A549 (cell line): ENCODE results near the gene DAGLA. TPM values are rescaled to one million over a fixed set of nuclear protein-coding genes. Genes with fewer than 3 reads are reported as not detected.

Experiments
- ATAC-seq, 2 experiments: fragments of 200-7000 bp in 1 of 2; fragments of >200 bp in 1 of 2; cut with Nextera tagmentation in 1 of 2; cut with Tn5 transposase in 1 of 2; 3 replicates each; pipeline versions ENCODE4 v1.8.0 to v1.9.1; 2018 to 2020; ENCODE audit warnings: mild to moderate bottlenecking in 1 of 2, moderate library complexity in 1 of 2
- CTCF ChIA-PET: fragments of 300-600 bp; sonication (Branson Sonifier 250); formaldehyde crosslinking; extraction: SDS; loops from one replicate; lab custom pipeline; 2021; ENCODE audit warnings: antibody characterized with exemption, inconsistent platforms; lab: Yijun Ruan, JAX
- POLR2A ChIA-PET: fragments of 350-600 bp; formaldehyde crosslinking; extraction: SDS; loops from one replicate; lab custom pipeline; 2021; ENCODE audit warnings: antibody characterized with exemption, inconsistent platforms; lab: Yijun Ruan, JAX
- DNase-seq, 2 experiments: peaks; one replicate each; pipeline versions ENCODE4 v3.0.0 to v3.0.0-alpha.2; 2011 to 2016; ENCODE audit warnings: low read depth in 1 of 2, low spot score in 1 of 2
- FAIRE-seq: peaks from 2 replicates; lab custom pipeline; 2011; peaks lifted over from hg19 to GRCh38; lab: Jason Lieb, UNC
- H3K27ac ChIP-seq, 2 experiments: fragments of >200 bp; sonication (Bioruptor Twin); formaldehyde crosslinking; 3 replicates each; pipeline ENCODE4 v1.5.1; 2016 to 2017
- H3K4me1 ChIP-seq: fragments of >200 bp; sonication (Bioruptor Twin); formaldehyde crosslinking; 3 replicates; pipeline ENCODE4 v1.6.1; 2016
- H3K4me2 ChIP-seq: fragments of >200 bp; sonication (Bioruptor Twin); formaldehyde crosslinking; 3 replicates; pipeline ENCODE4 v1.6.1; 2016
- H3K4me3 ChIP-seq: fragments of >200 bp; sonication (Bioruptor Twin); formaldehyde crosslinking; 3 replicates; pipeline ENCODE4 v1.5.1; 2016
- H3K9me3 ChIP-seq: fragments of >200 bp; sonication (Bioruptor Twin); formaldehyde crosslinking; 3 replicates; pipeline ENCODE4 v1.6.1; 2016
- BHLHE40 ChIP-seq: IDR thresholded peaks from 2 replicates; pipeline ENCODE4 v1.6.1; 2012; ENCODE audit warnings: low read depth, low read length, inconsistent platforms
- CHD4 ChIP-seq: fragments of 200-600 bp; sonication (generic); IDR thresholded peaks from 2 replicates; pipeline ENCODE4 v1.6.1; 2016; ENCODE audit warnings: antibody characterized with exemption, mild to moderate bottlenecking, borderline replicate concordance
- CTCF ChIP-seq: fragments of >200 bp; sonication (Bioruptor Twin); formaldehyde crosslinking; IDR thresholded peaks from 3 replicates; pipeline ENCODE4 v1.5.1; 2016
- FOXS1 ChIP-seq: fragments of 250-450 bp; sonication (Bioruptor Pico); IDR thresholded peaks from 2 replicates; pipeline ENCODE4 v1.5.0; 2020; ENCODE audit warnings: mild to moderate bottlenecking, moderate library complexity
- HMGXB4 ChIP-seq: fragments of 250-450 bp; sonication (Bioruptor Pico); IDR thresholded peaks from 2 replicates; pipeline ENCODE4 v1.5.0; 2021; ENCODE audit warnings: mild to moderate bottlenecking, moderate library complexity, borderline replicate concordance
- HOXA7 ChIP-seq: fragments of 250-450 bp; sonication (Bioruptor Pico); IDR thresholded peaks from 2 replicates; pipeline ENCODE4 v1.5.0; 2020; ENCODE audit warnings: mild to moderate bottlenecking, moderate library complexity
- HOXB13 ChIP-seq: fragments of 250-450 bp; sonication (Bioruptor Pico); IDR thresholded peaks from 2 replicates; pipeline ENCODE4 v1.5.0; 2020; ENCODE audit warnings: low read depth, mild to moderate bottlenecking, moderate library complexity
- JUNB ChIP-seq: fragments of >200 bp; sonication (Bioruptor Twin); formaldehyde crosslinking; IDR thresholded peaks from 2 replicates; pipeline ENCODE4 v1.6.1; 2016
- KDM1A ChIP-seq: fragments of 200-600 bp; sonication (generic); IDR thresholded peaks from 2 replicates; pipeline ENCODE4 v1.6.1; 2016; ENCODE audit warnings: low read depth, mild to moderate bottlenecking
- NR3C1 ChIP-seq: fragments of >200 bp; sonication (Bioruptor Twin); formaldehyde crosslinking; IDR thresholded peaks from 3 replicates; pipeline ENCODE4 v1.6.1; 2017
- POLR2A ChIP-seq: IDR thresholded peaks from 2 replicates; pipeline ENCODE4 v1.6.1; 2012; ENCODE audit warnings: mild to moderate bottlenecking, low read length
- RAD21 ChIP-seq, 2 experiments: fragments of >200 bp in 1 of 2; sonication (Bioruptor Twin) in 1 of 2; formaldehyde crosslinking in 1 of 2; IDR thresholded peaks in 1 of 2; conservative IDR thresholded peaks in 1 of 2; 2 replicates in 1 of 2; 3 replicates in 1 of 2; pipeline ENCODE4 v1.6.1; 2012 to 2018; ENCODE audit warnings: inconsistent platforms in 1 of 2
- RARB ChIP-seq: fragments of 250-450 bp; sonication (Bioruptor Pico); IDR thresholded peaks from 2 replicates; pipeline ENCODE4 v1.8.0; 2021; ENCODE audit warnings: mild to moderate bottlenecking, moderate library complexity
- RFX5 ChIP-seq: fragments of 450-650 bp; IDR thresholded peaks from 2 replicates; pipeline ENCODE4 v1.7.1; 2014; ENCODE audit warnings: antibody characterized with exemption, mild to moderate bottlenecking, moderate library complexity
- RNF2 ChIP-seq: fragments of 200-600 bp; sonication (generic); IDR thresholded peaks from 2 replicates; pipeline ENCODE4 v1.6.1; 2016; ENCODE audit warnings: low read depth, mild to moderate bottlenecking, antibody characterized with exemption, moderate library complexity, borderline replicate concordance
- USF2 ChIP-seq: fragments of 450-650 bp; IDR thresholded peaks from 2 replicates; pipeline ENCODE4 v1.6.1; 2014; ENCODE audit warnings: antibody characterized with exemption
- ZFP36 ChIP-seq: fragments of 450-650 bp; IDR thresholded peaks from 2 replicates; pipeline ENCODE4 v1.6.1; 2014; ENCODE audit warnings: borderline replicate concordance; ENCODE audit not compliant: partially characterized antibody
- ZNF302 ChIP-seq: fragments of 250-450 bp; sonication (Bioruptor Pico); IDR thresholded peaks from 2 replicates; pipeline ENCODE4 v1.9.0; 2021; ENCODE audit warnings: inconsistent platforms, mild to moderate bottlenecking, moderate library complexity
- WGBS: methylation state at CpG from one replicate; pipeline ENCODE4 v1.1.6; 2017; ENCODE audit errors: missing lambda C conversion rate; 5-methylcytosine and 5-hydroxymethylcytosine counted together
- polyA plus RNA-seq, 4 experiments: library from polyadenylated mRNA; depleted of rRNA in 3 of 4; stranded (reverse); fragments of >200 nt; fragmentation: RNase III in 1 of 4; extraction: RNeasy Plus Mini Kit Qiagen cat#74134 plus additional on column Dnase treatment in 1 of 4; gene quantifications; 2 replicates in 3 of 4; 3 replicates in 1 of 4; pipeline ENCODE4 v1.2.3, GENCODE V29; 2011 to 2017
- TF ChIP-seq, protein P1 (sequence below): fragments of 250-450 bp; sonication (Bioruptor Pico); IDR thresholded peaks from 2 replicates; pipeline ENCODE4 v1.5.0; 2020; ENCODE audit warnings: low read depth, mild to moderate bottlenecking, moderate library complexity

DAGLA gene
- polyA plus RNA-seq, 2 of the 4 experiments (the other 2 are of a cell fraction): 0.93 to 2.5 TPM

- ATAC-seq: no peak
- H3K27ac ChIP-seq: no peak overlapping the region
- WGBS: 86% methylated on average over 12 of the region's 12 CpGs
- no peak for DNase-seq
- no peak overlapping the region for H3K4me2 ChIP-seq
- ChIA-PET CTCF (interaction anchor here (0.9 to 3.9 kb wide), 6 partner anchors 18 to 280 kb away, joined by 3 to 21 read pairs (median 3); no protein-coding TSS in a partner anchor), POLR2A (no interaction called here)
- FAIRE-seq: no peak
- H3K9me3 ChIP-seq: no peaks in the 10 kb centered on the region
- H3K4me1 ChIP-seq: peaks cover 27% of the 10 kb centered on the region
- no peak for TF ChIP-seq USF2
- TF ChIP-seq HOXA7 (CRISPR knock-in tag): no peak
- no peak for TF ChIP-seq RARB (CRISPR knock-in tag)
- TF ChIP-seq BHLHE40: no peak
- no peak for TF ChIP-seq KDM1A
- TF ChIP-seq CTCF: no peak
- TF ChIP-seq RAD21 (conservative IDR thresholded peaks at IDR 0.05 in 1 of 2, IDR thresholded peaks at IDR 0.05 in 1 of 2): no peak
- TF ChIP-seq RFX5: no peak
- no peak for TF ChIP-seq NR3C1
- no peak for TF ChIP-seq JUNB
- no peak overlapping the region for H3K4me3 ChIP-seq
Measured at GRCh38 chr11:61725781-61726231, 45.6 kb downstream of the DAGLA start.

- DNase-seq (no peak), ATAC-seq (no peak), FAIRE-seq (no peak)
- WGBS: 88% methylated on average over 7 of the region's 13 CpGs
- TF ChIP-seq HOXB13: no peak
- no peak for TF ChIP-seq HOXA7 (CRISPR knock-in tag)
- no peak for TF ChIP-seq HMGXB4 (CRISPR knock-in tag)
- TF ChIP-seq POLR2A: no peak
- TF ChIP-seq JUNB: no peak
- TF ChIP-seq CTCF: no peak
- no peak for TF ChIP-seq CHD4
- TF ChIP-seq BHLHE40: no peak
- no peak for TF ChIP-seq ZNF302 (CRISPR knock-in tag)
- TF ChIP-seq, protein P1, sequence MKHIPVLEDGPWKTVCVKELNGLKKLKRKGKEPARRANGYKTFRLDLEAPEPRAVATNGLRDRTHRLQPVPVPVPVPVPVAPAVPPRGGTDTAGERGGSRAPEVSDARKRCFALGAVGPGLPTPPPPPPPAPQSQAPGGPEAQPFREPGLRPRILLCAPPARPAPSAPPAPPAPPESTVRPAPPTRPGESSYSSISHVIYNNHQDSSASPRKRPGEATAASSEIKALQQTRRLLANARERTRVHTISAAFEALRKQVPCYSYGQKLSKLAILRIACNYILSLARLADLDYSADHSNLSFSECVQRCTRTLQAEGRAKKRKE (CRISPR knock-in tag): no peak
- no peak for TF ChIP-seq ZFP36
- no peak for TF ChIP-seq FOXS1
- no peak for TF ChIP-seq RNF2
- CTCF ChIA-PET: interaction anchor here (0.9 to 3.9 kb wide), 5 partner anchors 17 to 210 kb away, joined by 3 to 21 read pairs (median 3); no protein-coding TSS in a partner anchor
- Histone ChIP-seq H3K4me2 (no peak overlapping the region), H3K4me3 (no peak overlapping the region), H3K4me1 (peaks cover 30% of the 10 kb centered on the region), H3K27ac (0 out of 6 replicates have a peak overlapping the region, but pooled peaks of 1 of the 2 experiments have one; percentile 19), H3K9me3 (no peaks in the 10 kb centered on the region)
- POLR2A ChIA-PET: no interaction called here
Measured at GRCh38 chr11:61726775-61727174, 46.6 kb downstream of the DAGLA start.
